Measurements from ENCODE around the gene TP53I13. TPM values are rescaled to one million over a fixed set of nuclear protein-coding genes. Genes with fewer than 3 reads are reported as not detected.

Gene TP53I13
- total RNA-seq, 2 experiments from 2014 or later = 46.7 to 50.2 TPM

DNA sequence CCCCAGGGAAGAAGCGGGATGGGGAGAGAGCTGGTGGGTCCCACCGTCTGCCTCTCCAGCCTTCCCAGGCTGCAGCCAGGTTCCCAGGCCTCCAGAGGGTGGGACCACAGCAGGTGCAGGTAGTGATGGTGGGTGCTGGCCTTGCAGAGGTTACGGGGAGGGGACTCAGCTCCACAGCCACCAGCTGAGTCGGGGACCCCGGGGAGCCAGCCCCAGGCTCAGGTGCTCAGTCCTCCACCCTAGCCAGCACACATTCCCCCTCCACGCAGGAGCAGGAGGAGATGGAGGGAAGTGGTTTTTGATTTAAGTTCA, 5.0 kb downstream of the TP53I13 start:
- Mint-ChIP-seq H3K27ac (peak overlapping the region; percentile 59), H3K4me1 (ENCODE audit: low read depth) (peaks cover 23% of the 10 kb centered on the region), H3K36me3 (ENCODE audit: low read depth) (peaks cover 20% of the 10 kb centered on the region), H3K27me3 (no peaks in the 10 kb centered on the region), H3K4me3 (no peak overlapping the region), H3K9me3 (no peaks in the 10 kb centered on the region)
- no peak for DNase-seq
- TF ChIP-seq, protein P1, sequence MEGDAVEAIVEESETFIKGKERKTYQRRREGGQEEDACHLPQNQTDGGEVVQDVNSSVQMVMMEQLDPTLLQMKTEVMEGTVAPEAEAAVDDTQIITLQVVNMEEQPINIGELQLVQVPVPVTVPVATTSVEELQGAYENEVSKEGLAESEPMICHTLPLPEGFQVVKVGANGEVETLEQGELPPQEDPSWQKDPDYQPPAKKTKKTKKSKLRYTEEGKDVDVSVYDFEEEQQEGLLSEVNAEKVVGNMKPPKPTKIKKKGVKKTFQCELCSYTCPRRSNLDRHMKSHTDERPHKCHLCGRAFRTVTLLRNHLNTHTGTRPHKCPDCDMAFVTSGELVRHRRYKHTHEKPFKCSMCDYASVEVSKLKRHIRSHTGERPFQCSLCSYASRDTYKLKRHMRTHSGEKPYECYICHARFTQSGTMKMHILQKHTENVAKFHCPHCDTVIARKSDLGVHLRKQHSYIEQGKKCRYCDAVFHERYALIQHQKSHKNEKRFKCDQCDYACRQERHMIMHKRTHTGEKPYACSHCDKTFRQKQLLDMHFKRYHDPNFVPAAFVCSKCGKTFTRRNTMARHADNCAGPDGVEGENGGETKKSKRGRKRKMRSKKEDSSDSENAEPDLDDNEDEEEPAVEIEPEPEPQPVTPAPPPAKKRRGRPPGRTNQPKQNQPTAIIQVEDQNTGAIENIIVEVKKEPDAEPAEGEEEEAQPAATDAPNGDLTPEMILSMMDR (IDR thresholded peaks at IDR 0.05) = no peak
- CTCF ChIA-PET = interaction anchor here (0.6 to 11.2 kb wide), 14 partner anchors 8 to 425 kb away, joined by 3 to 102 read pairs (median 7); partner anchors contain the start of gene ANKRD13B
- ATAC-seq = no peak
- intact Hi-C loops (cut with micrococcal nuclease) = no loop called here
- POLR2A ChIA-PET = interaction anchor here (0.6 to 4.0 kb wide), 10 partner anchors 8 to 859 kb away, joined by 3 to 19 read pairs (median 6); no protein-coding TSS in a partner anchor

GRCh38 chr17:29573871-29574731, 5.6 kb downstream of the TP53I13 start:
- TF ChIP-seq, protein P1 (IDR thresholded peaks at IDR 0.05) = no peak
- Mint-ChIP-seq H3K27me3 (no peaks in the 10 kb centered on the region), H3K4me1 (ENCODE audit: low read depth) (peaks cover 21% of the 10 kb centered on the region), H3K27ac (peak overlapping the region; percentile 59), H3K4me3 (no peak overlapping the region), H3K9me3 (no peaks in the 10 kb centered on the region), H3K36me3 (ENCODE audit: low read depth) (peaks cover 20% of the 10 kb centered on the region)
- intact Hi-C loops (cut with micrococcal nuclease) = no loop called here
- no peak for ATAC-seq
- CTCF ChIA-PET = interaction anchor here (0.9 to 11.2 kb wide), 13 partner anchors 8 to 205 kb away, joined by 3 to 102 read pairs (median 7); partner anchors contain the start of gene ANKRD13B
- no peak for DNase-seq
- POLR2A ChIA-PET = interaction anchor here (0.9 to 4.0 kb wide), 9 partner anchors 9 to 288 kb away, joined by 3 to 19 read pairs (median 5); no protein-coding TSS in a partner anchor

GRCh38 chr17:29574732-29575510, 6.4 kb downstream of the TP53I13 start:
- no peak overlapping the region for H3K27ac Mint-ChIP-seq

DNA sequence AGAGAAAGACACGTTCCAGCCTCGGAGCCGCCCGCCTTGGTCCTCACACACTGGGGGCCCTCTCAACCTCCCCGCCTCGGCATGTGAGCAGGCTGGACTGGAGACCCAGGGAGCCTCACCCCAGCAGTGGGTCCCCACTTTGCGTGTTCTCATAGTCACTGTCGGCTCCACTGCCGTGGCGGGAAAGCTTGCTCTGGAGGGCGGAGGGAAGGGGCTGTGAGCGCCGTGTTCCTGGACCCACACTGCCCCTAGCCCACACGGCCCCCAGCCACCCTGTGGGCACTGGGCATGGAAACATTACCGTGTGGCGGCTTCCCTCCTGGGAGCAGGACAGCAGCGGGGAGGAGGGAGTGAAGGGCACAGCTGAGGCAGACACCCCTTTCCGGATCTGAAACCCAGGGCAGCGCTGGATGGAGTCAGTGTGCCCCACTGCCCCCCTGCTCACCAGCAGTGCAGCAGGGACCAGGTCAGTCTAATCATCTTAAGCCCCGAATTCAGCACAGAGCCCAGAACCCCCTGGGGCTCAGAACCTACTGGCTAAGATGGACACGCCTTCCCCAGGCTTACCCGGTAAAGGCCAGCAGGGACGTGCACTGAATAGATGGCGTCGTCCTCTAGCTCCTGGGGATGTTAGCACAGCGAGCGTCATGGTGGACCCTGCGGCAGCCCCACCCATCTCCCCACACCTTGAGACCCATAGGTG, 7.2 kb downstream of the TP53I13 start:
- ChIA-PET CTCF (interaction anchor here (2.3 to 14.9 kb wide), 5 partner anchors 10 to 206 kb away, joined by 7 to 172 read pairs (median 83); partner anchors contain the start of gene ANKRD13B), POLR2A (interaction anchor here (1.6 to 2.9 kb wide), 6 partner anchors 8 to 43 kb away, joined by 4 to 12 read pairs (median 6); partner anchors contain the start of gene ABHD15)
- Mint-ChIP-seq H3K4me3 (no peak overlapping the region), H3K36me3 (ENCODE audit: low read depth) (peaks cover 31% of the 10 kb centered on the region), H3K4me1 (ENCODE audit: low read depth) (peaks cover 24% of the 10 kb centered on the region), H3K27ac (no peak overlapping the region), H3K9me3 (no peaks in the 10 kb centered on the region), H3K27me3 (no peaks in the 10 kb centered on the region)
- intact Hi-C loops (cut with micrococcal nuclease) = no loop called here
- ATAC-seq = no peak
- no peak for DNase-seq
- TF ChIP-seq, protein P1 (IDR thresholded peaks at IDR 0.05) = no peak

More at GRCh38 chr17:29574732-29575510, 6.4 kb downstream of the TP53I13 start:
- intact Hi-C loops (cut with micrococcal nuclease) = no loop called here
- POLR2A ChIA-PET = interaction anchor here (1.0 to 4.0 kb wide), 7 partner anchors 9 to 44 kb away, joined by 3 to 19 read pairs (median 6); no protein-coding TSS in a partner anchor
- ATAC-seq (no peak), DNase-seq (no peak)
- CTCF ChIA-PET = interaction anchor here (0.9 to 14.9 kb wide), 5 partner anchors 9 to 205 kb away, joined by 3 to 172 read pairs (median 28); partner anchors contain the start of gene ANKRD13B
- no peaks in the 10 kb centered on the region for H3K27me3 Mint-ChIP-seq
- no peak overlapping the region for H3K4me3 Mint-ChIP-seq
- peaks cover 19% of the 10 kb centered on the region for H3K4me1 Mint-ChIP-seq (ENCODE audit: low read depth)
- H3K36me3 Mint-ChIP-seq (ENCODE audit: low read depth) = peaks cover 24% of the 10 kb centered on the region
- TF ChIP-seq, protein P1 (IDR thresholded peaks at IDR 0.05) = no peak
- no peaks in the 10 kb centered on the region for H3K9me3 Mint-ChIP-seq

All from activated CD8-positive, alpha-beta T cell treated with anti-CD3 and anti-CD28 coated beads for 36 hours (primary cell).